GM21825 (cell line): ENCODE data around the gene SLC22A1.
"Not testable (repeated sequence)": the region's sequence is repeated elsewhere in the genome, so short reads cannot be mapped to it uniquely, and the experiment has no call there.

ENCODE experiments used
- ATAC-seq: cut with Tn5 transposase; IDR thresholded peaks from one replicate; pipeline ENCODE4 v1.9.1; 2021; ENCODE audit warnings: mild to moderate bottlenecking, moderate library complexity; ENCODE audit not compliant: unreplicated experiment

SLC22A1 gene

DNA sequence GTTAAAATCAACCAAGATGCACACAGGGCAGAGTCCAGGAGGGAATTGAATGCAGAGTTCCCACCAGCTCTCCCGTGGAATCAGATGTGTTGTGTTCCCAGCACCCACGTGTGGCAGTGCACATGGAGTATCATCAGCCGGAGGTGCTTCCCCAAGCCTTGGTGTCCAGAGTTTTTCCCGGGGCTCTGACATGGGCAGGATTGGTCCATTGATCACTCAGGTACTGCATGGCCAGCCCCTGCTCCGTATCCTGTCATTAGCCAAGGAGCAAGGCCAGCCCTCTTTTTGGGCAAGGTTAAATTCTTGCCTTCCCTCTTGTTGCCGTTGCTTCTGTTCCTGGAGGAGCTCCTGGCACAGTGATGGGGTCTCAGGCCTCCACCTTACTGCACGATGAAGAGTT, 28.6 kb upstream of the SLC22A1 start:
- ATAC-seq: no peak

DNA sequence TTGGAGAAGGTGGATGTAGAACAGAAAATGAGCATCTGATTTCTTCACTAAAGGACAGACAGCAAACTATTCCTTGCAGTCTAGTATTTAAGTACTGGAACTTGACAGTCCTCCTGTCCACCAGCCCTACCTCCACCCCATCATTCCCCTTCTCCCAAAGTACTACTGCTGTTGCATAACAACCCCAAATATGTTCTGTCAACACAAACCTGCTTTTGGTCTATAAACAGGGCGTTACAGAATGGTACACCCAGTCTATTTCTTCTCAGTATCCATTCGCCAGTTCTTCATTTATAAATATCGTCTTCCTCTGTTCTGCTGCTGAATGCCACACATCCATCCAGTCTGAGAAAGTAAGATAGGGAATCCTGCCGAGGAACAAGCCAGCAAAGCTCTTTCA, 27.7 kb upstream of the SLC22A1 start:
- ATAC-seq: no peak

DNA sequence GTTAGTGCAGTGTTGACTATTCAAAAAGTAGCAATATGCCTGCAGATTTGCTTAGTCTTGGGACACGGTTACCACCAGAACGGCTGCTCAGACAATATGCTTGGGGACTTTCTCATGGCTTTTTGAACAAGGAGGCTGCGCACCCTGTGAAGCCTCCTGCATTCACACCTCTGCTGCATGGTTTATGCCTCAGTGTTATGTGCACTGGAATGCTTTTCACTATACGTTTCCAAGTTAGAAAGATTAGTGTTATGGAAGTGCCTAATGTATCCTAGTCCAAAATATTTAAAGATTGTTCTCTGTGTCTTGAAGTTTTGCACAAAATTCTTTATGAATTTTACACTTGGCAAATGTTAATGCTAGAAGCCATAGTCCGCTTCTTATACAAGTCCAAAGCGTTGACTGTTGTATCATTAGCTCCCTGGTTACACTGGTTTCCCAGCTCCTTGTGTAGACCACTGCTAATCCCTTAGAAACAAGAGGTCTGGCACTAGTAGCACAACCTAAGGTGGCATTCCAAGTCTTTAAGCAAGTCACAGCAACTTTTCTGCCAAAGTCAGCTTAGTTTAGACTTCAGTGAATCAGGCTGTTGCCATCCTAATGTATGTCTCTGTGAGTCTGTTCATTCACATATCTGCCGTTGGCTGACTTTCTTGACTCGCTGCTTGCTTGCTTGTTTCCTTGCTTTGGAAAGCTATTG, 26.3 kb upstream of the SLC22A1 start:
- ATAC-seq: no peak

DNA sequence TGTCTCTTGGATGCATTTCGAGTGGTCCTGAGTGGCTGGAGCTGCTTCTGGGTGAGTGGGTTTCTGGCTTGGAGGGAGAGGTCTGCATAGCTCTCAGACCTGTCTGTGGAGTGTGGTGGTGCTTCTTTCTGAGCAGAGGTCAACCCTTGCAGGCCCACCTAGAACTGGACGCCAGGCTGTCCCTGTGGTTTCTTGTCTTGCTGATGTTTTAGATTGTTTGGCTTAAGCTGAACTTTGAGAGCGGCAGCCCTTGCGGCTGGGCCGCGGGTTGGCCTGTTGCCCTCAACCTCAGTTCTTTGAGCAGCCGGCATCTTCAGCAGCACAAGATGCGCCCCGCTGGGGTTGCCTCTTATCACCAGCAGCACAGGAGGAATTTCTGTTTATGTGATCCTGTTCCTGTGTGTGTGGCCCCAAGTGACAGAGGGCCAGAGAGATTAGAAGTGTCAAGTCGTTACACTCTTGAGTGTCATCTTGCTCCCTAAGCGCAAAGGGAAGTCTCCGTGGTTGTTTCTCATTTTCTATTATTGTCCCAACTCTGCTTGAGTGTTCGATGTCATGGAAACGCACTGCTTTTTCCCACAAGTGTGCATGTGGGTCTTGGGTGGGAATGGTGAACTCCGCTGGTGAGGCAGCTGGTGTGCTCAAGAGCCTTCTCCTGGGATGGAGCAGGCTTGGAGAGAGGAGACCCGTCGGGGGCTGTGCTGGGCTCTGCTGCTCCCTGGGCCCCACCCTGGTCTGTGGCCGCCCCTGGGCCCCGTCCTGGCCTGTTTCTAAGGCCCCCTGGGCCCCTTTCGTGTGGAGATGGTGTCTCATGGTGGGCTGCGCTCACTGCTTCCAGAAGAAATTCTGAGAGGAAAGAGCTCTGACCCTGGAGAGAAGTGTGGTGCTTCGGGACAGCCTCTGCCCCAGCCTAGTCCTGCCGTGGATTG, 20.1 kb upstream of the SLC22A1 start:
- ATAC-seq: no peak

DNA sequence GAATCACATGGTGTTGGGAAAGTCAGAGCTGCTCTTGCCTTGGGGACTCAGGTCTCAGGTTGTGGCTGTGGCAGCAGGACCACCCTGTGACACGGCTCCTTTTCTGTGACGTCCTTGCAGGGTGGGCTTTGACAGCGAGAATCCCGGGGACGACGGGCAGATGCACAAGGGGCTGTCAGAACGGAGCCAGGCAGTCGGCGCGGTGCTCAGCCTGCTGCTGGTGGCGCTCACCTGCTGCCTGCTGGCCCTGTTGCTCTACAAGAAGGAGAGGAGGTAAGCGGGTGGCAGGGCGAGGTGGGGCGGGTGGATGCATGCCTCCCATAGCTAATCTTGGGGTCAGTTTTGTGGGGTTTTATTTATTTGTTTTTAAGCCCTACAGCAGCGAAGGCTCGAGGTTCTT, 19.2 kb upstream of the SLC22A1 start:
- no peak for ATAC-seq

DNA sequence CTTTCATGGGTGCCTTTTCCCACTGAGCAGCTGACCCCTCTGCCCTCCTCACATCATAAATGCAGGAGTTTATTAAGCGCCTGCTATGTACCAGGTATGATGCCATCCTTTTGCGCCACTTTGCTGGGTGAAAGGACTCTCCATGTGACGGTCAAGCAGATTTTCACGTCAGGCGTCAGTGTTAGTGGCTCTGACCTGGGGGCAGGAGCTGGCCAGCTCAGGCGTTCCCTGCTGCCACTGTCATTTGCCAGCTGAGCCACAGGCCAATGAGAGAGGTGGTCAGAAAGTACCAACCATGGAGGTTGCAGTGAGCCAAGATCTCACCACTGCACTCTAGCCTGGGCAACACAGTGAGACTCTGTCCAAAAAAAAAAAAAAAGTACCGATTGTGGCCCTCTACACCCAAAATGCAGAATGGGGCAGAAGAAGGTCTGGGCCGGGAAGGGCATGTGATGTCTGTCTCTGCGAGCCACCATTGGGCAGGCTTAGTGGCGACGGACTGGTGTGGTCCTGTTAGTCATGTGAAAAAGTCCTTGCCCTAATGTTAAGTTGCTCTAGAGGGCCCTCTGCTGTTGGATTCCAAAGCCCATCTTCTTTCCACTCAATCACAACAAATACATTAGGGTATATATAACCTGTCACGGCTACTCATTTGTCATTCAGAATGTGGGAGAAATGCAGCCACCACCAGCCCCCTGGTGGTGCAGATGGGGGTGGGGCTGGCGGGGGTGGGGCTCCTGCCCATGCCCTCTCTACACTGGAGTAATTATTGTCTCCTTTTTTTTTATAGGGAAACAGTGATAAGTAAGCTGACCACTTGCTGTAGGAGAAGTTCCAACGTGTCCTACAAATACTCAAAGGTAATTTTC, 18.4 kb upstream of the SLC22A1 start:
- no peak for ATAC-seq

DNA sequence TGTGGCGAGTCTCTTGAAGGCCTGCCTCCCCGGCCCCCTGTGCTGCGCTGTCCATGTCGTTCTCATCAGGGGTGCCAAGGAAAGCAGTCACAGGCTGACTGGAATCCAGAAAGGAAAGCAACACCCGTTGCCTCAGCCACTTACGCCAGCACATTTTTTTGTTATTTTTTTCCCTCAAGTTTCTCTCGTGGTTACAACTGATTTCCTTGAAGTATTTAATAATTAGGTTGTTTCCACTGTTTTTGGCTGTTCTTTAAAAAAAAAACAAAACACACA, 17.9 kb upstream of the SLC22A1 start:
- no peak for ATAC-seq

DNA sequence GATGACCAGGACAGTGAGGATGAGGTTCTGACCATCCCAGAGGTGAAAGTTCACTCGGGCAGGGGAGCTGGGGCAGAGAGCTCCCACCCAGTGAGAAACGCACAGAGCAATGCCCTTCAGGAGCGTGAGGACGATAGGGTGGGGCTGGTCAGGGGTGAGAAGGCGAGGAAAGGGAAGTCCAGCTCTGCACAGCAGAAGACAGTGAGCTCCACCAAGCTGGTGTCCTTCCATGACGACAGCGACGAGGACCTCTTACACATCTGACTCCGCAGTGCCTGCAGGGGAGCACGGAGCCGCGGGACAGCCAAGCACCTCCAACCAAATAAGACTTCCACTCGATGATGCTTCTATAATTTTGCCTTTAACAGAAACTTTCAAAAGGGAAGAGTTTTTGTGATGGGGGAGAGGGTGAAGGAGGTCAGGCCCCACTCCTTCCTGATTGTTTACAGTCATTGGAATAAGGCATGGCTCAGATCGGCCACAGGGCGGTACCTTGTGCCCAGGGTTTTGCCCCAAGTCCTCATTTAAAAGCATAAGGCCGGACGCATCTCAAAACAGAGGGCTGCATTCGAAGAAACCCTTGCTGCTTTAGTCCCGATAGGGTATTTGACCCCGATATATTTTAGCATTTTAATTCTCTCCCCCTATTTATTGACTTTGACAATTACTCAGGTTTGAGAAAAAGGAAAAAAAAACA, 16.6 kb upstream of the SLC22A1 start:
- no peak for ATAC-seq

DNA sequence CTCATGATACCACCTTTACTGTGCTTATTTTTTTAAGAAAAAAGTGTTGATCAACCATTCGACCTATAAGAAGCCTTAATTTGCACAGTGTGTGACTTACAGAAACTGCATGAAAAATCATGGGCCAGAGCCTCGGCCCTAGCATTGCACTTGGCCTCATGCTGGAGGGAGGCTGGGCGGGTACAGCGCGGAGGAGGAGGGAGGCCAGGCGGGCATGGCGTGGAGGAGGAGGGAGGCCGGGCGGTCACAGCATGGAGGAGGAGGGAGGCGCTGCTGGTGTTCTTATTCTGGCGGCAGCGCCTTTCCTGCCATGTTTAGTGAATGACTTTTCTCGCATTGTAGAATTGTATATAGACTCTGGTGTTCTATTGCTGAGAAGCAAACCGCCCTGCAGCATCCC, 15.6 kb upstream of the SLC22A1 start:
- no peak for ATAC-seq

DNA sequence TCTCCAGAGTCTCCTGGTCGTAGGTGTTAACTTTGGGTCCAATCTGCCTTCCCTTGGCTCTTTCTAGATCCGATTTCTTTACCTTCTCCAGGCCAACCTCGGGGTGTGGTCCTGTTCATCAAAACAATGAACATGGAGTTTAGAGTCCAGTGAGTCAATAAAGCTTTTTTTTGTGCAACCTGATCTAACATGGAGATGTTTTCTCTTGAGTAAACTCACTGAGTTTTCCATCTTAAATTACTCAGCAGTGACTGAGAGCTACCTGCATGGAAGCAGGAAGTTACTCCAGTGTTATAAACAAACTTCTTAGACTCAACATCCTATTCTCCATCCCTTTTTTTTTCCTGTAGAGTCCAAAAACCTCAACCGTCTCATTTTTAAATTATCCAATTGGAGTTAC, 14.9 kb upstream of the SLC22A1 start:
- ATAC-seq: no peak

DNA sequence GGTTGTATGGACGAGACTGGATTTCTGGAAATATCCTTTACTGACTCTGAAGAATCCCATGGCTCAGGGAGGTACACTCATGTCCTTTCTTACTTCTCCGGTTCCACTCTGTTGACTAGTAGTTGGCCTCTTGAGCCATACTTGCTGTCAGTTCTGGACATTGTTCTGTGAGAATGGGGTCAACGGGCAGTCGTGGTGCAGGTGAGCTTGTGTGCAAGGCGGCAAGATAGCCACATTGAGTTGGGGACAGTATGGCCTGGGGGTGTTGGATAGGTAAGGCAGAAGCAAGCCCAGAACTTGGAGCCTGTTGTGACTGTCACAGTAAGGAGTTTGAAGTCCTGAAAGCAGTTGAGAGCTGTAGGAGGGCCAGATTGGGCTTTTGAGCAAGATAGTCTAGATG, 13.5 kb upstream of the SLC22A1 start:
- ATAC-seq: no peak

DNA sequence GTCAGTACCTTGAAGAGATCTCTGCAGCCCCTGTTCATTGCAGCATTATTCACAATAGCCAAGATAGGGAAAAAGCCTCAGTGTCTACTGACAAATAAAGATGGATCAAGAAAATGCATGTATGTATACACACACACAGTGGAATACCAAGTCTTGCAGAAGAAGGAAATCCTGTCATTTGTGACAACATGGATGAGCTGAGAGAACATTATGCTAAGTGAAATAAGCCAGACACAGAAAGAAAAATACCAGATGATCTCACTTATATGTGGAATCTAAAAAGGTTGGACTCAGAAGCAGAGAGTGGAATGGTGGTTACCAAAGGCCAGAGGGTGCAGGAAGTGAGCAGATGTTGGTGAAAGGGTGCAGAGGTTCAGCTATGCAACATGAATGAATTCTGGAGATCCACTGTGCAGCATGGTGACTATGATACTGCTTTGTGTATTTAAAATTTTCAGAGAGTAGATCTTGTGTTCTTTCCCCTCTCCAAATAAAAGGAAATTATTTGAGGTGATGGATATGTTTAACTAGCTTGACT, 11.0 kb upstream of the SLC22A1 start:
- ATAC-seq: no peak

DNA sequence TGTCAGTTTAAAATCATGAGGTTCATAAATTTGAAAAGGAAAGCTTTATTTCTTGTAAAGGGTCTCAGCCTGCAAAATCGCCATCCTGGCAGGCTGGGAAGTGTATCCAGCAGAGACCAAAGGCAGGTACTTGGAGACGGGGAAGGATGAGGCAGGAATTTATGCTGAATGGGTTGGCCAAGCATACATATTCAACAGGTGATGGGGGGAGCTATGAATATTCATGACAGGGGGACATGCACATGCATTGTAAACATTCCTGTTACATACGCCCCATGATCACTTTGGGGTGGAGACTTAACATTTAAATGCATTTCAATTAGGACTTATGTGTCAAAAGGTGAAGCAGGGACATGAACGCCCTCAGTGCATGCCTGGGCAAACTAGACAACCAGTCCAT, 9.8 kb upstream of the SLC22A1 start:
- no peak for ATAC-seq

DNA sequence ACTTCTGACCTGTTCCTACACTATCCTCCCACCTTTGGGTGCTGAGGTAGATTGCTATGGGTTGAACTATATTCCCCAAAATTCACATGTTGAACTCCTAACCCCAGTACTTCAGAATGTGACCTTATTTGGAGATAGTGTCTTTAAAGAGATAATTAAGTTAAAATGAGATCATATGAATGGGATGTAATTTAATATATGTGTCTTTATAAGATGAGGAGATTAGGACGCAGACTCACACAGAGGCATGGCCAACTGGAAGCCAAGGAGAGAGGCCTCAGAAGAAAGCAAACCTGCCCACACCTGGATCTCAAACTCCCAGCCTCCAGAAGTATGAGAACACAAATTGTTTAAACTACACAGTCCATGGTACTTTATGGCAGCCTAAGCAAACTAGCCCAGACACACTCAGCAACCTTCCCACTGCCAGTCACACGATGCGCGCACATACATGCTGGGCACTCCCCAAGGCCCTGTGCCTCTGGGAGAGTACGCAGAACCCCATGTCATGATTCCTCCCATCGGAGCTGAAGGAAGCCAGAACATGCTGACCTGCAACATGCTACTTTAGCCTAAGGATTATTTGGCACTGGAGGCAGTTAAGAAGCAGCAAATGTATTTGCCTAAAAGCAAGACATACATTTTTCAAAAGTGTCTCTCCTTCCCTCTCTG, 8.9 kb upstream of the SLC22A1 start:
- ATAC-seq: no peak

DNA sequence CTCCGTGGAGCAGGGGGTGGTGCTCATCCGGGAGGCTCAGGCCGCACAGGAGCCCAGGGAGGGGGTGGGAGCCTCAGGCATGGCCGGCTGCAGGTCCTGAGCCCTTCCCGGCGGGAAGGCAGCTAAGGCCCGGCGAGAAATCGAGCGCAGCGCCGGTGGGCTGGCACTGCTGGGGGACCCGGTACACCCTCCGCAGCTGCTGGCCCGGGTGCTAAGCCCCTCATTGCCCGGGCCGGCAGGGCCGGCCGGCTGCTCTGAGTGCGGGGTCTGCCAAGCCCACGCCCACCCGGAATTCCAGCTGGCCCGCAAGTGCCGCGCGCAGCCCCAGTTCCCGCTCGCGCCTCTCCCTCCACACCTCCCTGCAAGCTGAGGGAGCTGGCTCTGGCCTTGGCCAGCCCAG, 7.1 kb upstream of the SLC22A1 start:
- not testable (repeated sequence) for ATAC-seq

DNA sequence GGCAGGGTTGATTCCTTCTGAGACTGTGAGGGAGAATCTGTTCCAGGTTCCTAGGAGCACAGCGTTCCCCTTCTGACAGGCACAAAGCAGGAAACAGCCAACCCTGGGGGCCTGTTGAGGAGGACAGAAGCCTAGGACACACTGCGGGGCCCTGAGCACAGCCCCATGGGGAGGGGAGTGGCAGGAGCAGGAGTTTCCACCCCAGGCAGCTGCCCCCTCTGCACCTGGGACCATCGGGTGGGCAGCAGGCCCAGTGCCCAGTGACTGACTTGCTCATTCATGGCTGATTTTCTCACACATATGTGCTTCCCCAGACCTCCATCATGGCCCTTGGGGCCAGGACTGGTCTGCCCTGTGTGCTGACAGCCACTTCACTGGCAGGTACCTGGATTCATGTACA, 6.2 kb upstream of the SLC22A1 start:
- ATAC-seq: no peak

DNA sequence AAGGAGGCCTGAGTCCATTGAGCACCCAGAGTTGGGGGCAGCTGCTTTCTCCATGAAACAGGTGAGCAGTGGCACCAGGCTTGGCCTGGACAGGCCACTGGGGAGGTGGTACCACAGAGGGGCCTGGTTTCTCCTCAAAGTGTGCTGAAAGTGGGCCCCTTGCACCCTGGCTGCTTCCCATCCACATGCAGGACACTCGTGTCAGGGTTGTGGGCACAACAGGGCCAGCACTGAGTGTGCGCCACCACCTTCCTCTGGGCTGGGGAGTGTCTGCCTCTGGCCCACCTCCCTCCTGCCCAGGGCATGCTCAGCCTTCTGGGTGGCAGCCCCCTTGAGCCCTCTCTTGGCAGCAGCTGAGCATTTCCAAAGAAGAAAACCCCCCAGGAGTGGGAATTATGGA, 5.2 kb upstream of the SLC22A1 start:
- ATAC-seq: no peak

DNA sequence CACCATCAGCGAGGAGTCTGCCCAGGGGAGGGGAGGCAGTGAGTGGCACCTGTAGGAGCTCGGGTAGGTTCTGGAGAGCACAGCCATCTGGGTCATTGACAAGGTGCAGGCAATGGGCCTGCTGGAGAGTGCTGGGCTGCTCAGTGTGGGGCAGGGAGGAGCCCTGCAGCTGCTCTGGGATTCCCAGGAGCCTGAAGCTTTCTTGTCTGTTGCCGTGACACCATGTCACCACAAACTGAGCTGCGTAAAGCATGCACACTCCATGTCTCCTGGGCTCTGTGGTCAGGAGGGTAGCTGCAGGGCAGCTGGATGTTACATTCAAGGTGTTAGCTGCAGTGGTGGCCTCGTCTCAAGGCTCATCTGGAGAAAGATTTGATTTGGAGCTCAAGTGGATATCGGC, 4.5 kb upstream of the SLC22A1 start:
- ATAC-seq: no peak

DNA sequence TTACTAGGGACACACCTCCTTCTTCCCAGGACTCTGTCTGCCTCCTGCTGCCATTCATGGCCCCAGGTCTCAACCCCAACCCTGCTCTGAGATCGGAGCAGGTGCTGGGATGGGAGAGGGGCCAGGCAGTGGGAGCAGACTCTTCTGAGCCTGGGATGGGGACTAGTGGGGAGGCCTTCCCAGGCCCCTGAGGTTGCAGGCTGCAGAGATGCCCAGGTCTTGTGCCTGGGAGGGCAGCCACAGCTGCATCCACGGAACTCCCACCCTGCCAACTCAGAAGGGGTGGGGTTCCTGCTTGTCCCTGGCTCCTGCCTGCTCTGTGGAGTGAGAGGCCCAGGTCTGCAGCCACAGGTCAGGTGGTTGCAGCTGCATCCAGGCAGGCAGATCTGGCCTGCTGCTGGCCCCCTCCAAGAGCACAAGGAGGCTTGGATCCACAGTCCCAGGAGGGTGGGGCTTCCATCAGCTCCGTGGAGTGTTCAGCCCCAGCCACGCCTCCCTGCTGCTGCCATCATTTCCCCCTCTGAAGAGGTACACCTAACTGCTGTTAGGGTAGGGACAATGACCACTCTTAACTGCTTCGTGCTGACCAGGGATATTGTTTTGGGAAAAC, 2.9 kb upstream of the SLC22A1 start:
- ATAC-seq: no peak

DNA sequence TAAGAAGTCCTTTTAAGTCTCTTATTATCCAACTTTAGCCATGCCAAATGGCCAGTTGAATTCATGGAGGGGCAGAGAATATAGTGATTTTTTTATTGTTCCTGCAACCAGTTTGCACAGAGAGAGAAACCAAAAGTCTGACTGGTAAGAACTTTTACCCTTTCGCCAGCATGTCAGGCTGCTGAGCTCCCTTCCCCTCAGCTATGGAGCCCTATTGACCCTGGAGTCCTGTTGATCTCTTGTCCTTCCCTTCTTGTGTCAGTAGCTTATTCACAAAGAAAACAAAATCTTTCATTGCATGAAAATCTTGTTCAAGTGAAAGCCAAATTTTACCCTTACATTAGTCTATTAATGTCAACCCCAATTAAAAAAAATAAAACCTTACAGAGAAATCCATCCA, 1.5 kb upstream of the SLC22A1 start:
- ATAC-seq: no peak
